ENCODE measurements around the gene CCDC17. TPM values are rescaled to one million over a fixed set of nuclear protein-coding genes. Genes with fewer than 3 reads are reported as not detected.
"Not testable (repeated sequence)": the region's sequence is repeated elsewhere in the genome, so short reads cannot be mapped to it uniquely, and the experiment has no call there.

Gene CCDC17
- total and polyA plus RNA-seq, 4 donors: 0.30 to 6.4 (median 0.73) TPM

DNA sequence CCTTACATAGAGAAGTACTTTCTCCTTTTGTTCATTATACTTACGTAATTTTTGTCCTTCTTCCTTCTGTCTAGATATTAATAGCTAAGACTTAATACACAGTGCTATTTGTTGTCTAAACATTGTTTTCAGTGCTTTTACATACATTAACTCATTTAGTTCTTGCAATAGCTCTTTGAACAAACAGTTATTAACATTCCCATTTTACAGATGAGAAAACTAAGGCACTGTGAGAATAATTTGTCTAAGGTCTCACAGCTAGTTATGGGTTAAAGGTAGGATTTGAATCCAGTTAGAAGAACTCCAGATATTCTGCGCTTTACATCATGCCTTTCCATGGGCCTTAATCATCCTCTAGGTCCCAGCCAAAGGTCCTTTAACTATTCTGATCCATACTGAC is 19.6 kb downstream of the CCDC17 start:
- Histone ChIP-seq H3K27me3 (ENCODE audit: control insufficient read depth in 4 of 4, insufficient read depth in 4 of 4, low read length in 3 of 4) (no peaks in the 10 kb centered on the region), H3K9ac (ENCODE audit: low read depth in 1 of 2, low read length in 2 of 2) (no peak overlapping the region), H3K4me3 (ENCODE audit: low read depth in 1 of 3, low read length in 3 of 3) (no peak overlapping the region), H3K9me3 (ENCODE audit: control insufficient read depth in 4 of 4, low read length in 3 of 4) (no peaks in the 10 kb centered on the region), H3K36me3 (ENCODE audit: control insufficient read depth in 4 of 4, insufficient read depth in 3 of 4, low read depth in 1 of 4, low read length in 3 of 4) (peaks cover 4 to 27% (median 7%) of the 10 kb centered on the region in 4 donors), H3K4me1 (ENCODE audit: control insufficient read depth in 4 of 4, insufficient read depth in 4 of 4, low read length in 3 of 4) (peaks cover 0 to 7% (median 0%) of the 10 kb centered on the region in 4 donors), H3K27ac (ENCODE audit: low read depth in 1 of 2, low read length in 2 of 2) (no peak overlapping the region)
- 96% methylated on average over 2 of the region's 2 CpGs for WGBS
- TF ChIP-seq FOXA1 (IDR thresholded peaks at IDR 0.05) (no peak), FOXA2 (IDR thresholded peaks at IDR 0.05) (no peak), RXRA (IDR thresholded peaks at IDR 0.05) (no peak), TAF1 (conservative IDR thresholded peaks at IDR 0.05) (no peak), YY1 (IDR thresholded peaks at IDR 0.05) (no peak), GABPA (IDR thresholded peaks at IDR 0.05 in 1 of 2, conservative IDR thresholded peaks at IDR 0.05 in 1 of 2) (no peak), SP1 (IDR thresholded peaks at IDR 0.05) (no peak)
- TF ChIP-seq, protein P1, sequence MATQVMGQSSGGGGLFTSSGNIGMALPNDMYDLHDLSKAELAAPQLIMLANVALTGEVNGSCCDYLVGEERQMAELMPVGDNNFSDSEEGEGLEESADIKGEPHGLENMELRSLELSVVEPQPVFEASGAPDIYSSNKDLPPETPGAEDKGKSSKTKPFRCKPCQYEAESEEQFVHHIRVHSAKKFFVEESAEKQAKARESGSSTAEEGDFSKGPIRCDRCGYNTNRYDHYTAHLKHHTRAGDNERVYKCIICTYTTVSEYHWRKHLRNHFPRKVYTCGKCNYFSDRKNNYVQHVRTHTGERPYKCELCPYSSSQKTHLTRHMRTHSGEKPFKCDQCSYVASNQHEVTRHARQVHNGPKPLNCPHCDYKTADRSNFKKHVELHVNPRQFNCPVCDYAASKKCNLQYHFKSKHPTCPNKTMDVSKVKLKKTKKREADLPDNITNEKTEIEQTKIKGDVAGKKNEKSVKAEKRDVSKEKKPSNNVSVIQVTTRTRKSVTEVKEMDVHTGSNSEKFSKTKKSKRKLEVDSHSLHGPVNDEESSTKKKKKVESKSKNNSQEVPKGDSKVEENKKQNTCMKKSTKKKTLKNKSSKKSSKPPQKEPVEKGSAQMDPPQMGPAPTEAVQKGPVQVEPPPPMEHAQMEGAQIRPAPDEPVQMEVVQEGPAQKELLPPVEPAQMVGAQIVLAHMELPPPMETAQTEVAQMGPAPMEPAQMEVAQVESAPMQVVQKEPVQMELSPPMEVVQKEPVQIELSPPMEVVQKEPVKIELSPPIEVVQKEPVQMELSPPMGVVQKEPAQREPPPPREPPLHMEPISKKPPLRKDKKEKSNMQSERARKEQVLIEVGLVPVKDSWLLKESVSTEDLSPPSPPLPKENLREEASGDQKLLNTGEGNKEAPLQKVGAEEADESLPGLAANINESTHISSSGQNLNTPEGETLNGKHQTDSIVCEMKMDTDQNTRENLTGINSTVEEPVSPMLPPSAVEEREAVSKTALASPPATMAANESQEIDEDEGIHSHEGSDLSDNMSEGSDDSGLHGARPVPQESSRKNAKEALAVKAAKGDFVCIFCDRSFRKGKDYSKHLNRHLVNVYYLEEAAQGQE (IDR thresholded peaks at IDR 0.05): no peak
- TF ChIP-seq, protein P2, sequence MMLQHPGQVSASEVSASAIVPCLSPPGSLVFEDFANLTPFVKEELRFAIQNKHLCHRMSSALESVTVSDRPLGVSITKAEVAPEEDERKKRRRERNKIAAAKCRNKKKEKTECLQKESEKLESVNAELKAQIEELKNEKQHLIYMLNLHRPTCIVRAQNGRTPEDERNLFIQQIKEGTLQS (IDR thresholded peaks at IDR 0.05): no peak
- no peak for DNase-seq (ENCODE audit: low spot score)

DNA sequence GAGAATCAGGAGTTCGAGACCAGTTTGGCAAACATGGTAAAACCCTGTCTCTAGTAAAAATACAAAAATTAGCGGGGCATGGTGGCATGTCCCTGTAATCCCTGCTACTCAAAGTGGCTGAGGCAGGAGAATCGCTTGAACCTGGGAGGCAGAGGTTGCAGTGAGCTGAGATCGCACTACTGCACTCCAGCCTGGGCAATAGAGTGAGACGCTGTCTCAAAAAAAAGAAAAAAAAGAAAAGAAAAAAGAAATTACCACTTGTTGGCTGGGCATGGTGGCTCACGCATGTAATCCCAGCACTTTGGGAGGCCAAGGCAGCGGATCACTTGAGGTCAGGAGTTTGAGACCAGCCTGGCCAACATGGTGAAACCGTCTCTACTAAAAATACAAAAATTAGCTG is 27.1 kb downstream of the CCDC17 start:
- not testable (repeated sequence) for H3K27ac ChIP-seq (ENCODE audit: low read depth in 1 of 2, low read length in 2 of 2); H3K4me1 ChIP-seq (ENCODE audit: control insufficient read depth in 4 of 4, insufficient read depth in 4 of 4, low read length in 3 of 4); H3K9me3 ChIP-seq (ENCODE audit: control insufficient read depth in 4 of 4, low read length in 3 of 4); H3K9ac ChIP-seq (ENCODE audit: low read depth in 1 of 2, low read length in 2 of 2); H3K27me3 ChIP-seq (ENCODE audit: control insufficient read depth in 4 of 4, insufficient read depth in 4 of 4, low read length in 3 of 4); DNase-seq (ENCODE audit: low spot score); H3K4me3 ChIP-seq (ENCODE audit: low read depth in 1 of 3, low read length in 3 of 3)
- peaks cover 0 to 12% (median 6%) of the 10 kb centered on the region in 4 donors for H3K36me3 ChIP-seq (ENCODE audit: control insufficient read depth in 4 of 4, insufficient read depth in 3 of 4, low read depth in 1 of 4, low read length in 3 of 4)
- 98% methylated on average over 8 of the region's 8 CpGs for WGBS

DNA sequence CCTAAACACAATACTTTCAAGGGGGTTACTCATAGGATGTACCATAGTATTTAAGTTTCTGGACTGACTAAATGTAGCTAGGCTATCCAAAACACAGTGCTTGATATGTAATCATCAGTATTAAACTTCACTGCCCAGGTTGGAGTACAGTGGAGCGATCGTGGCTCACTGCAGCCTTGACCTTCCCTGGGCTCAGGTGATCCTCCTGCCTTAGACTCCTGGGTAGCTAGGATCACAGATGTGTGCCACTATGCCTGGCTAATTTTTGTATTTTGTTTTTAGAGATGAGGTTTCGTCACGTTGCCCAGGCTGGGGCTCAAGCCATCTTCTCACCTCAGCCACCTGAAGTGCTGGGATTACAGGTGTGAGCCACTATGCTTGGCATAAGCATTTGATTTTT is 29.4 kb downstream of the CCDC17 start:
- no peak overlapping the region for H3K9ac ChIP-seq (ENCODE audit: low read depth in 1 of 2, low read length in 2 of 2)
- no peaks in the 10 kb centered on the region for H3K9me3 ChIP-seq (ENCODE audit: control insufficient read depth in 4 of 4, low read length in 3 of 4)
- 96% methylated on average over 4 of the region's 4 CpGs for WGBS
- no peak overlapping the region for H3K27ac ChIP-seq (ENCODE audit: low read depth in 1 of 2, low read length in 2 of 2)
- H3K36me3 ChIP-seq (ENCODE audit: control insufficient read depth in 4 of 4, insufficient read depth in 3 of 4, low read depth in 1 of 4, low read length in 3 of 4): peaks cover 0 to 12% (median 6%) of the 10 kb centered on the region in 4 donors
- H3K4me3 ChIP-seq (ENCODE audit: low read depth in 1 of 3, low read length in 3 of 3): no peak overlapping the region
- DNase-seq (ENCODE audit: low spot score): no peak
- H3K27me3 ChIP-seq (ENCODE audit: control insufficient read depth in 4 of 4, insufficient read depth in 4 of 4, low read length in 3 of 4): no peaks in the 10 kb centered on the region
- TF ChIP-seq HNF4G (IDR thresholded peaks at IDR 0.05) (no peak), RXRA (IDR thresholded peaks at IDR 0.05) (no peak), FOXA2 (IDR thresholded peaks at IDR 0.05) (no peak), YY1 (IDR thresholded peaks at IDR 0.05) (no peak)
- TF ChIP-seq, protein P3, sequence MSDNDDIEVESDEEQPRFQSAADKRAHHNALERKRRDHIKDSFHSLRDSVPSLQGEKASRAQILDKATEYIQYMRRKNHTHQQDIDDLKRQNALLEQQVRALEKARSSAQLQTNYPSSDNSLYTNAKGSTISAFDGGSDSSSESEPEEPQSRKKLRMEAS (IDR thresholded peaks at IDR 0.05): no peak
- peaks cover 0 to 8% (median 2%) of the 10 kb centered on the region in 4 donors for H3K4me1 ChIP-seq (ENCODE audit: control insufficient read depth in 4 of 4, insufficient read depth in 4 of 4, low read length in 3 of 4)

Measured in liver (tissue), 9 donors.